ENCODE data around the gene ZNF492.

Gene ZNF492

GRCh38 chr19:22620912-22621311, 13.2 kb upstream of the ZNF492 start:
- no peaks in the 10 kb centered on the region for H3K4me1 ChIP-seq (ENCODE audit: insufficient read depth, low read length, poor library complexity, severe bottlenecking)
- H3K9me3 ChIP-seq (ENCODE audit: insufficient read depth, low read depth, low read length): peaks cover 4% of the 10 kb centered on the region; the same call in 1 of the 2 replicates
- H3F3A ChIP-seq (ENCODE audit: low read depth): no peaks in the 10 kb centered on the region
- no peaks in the 10 kb centered on the region for H3K36me3 ChIP-seq (ENCODE audit: insufficient read depth, low read length)
- no peak overlapping the region for H3K4me2 ChIP-seq (ENCODE audit: low read depth, low read length, poor library complexity, severe bottlenecking)
- TF ChIP-seq, protein P1, sequence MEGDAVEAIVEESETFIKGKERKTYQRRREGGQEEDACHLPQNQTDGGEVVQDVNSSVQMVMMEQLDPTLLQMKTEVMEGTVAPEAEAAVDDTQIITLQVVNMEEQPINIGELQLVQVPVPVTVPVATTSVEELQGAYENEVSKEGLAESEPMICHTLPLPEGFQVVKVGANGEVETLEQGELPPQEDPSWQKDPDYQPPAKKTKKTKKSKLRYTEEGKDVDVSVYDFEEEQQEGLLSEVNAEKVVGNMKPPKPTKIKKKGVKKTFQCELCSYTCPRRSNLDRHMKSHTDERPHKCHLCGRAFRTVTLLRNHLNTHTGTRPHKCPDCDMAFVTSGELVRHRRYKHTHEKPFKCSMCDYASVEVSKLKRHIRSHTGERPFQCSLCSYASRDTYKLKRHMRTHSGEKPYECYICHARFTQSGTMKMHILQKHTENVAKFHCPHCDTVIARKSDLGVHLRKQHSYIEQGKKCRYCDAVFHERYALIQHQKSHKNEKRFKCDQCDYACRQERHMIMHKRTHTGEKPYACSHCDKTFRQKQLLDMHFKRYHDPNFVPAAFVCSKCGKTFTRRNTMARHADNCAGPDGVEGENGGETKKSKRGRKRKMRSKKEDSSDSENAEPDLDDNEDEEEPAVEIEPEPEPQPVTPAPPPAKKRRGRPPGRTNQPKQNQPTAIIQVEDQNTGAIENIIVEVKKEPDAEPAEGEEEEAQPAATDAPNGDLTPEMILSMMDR (conservative IDR thresholded peaks at IDR 0.05; ENCODE audit: low read length): no peak
- TF ChIP-seq EZH2phosphoT487 (IDR thresholded peaks at IDR 0.05; ENCODE audit: borderline replicate concordance): no peak
- no peaks in the 10 kb centered on the region for H3K79me2 ChIP-seq (ENCODE audit: insufficient read depth, low read length)
- H3K4me3 ChIP-seq (ENCODE audit: low read length, poor library complexity, severe bottlenecking): no peak overlapping the region
- H3K9ac ChIP-seq (ENCODE audit: low read depth, low read length, poor library complexity, severe bottlenecking): no peak overlapping the region
- H3K9me2 ChIP-seq (replicated peaks; ENCODE audit: low read depth, low read length): no peaks in the 10 kb centered on the region
- no peaks in the 10 kb centered on the region for H3K27me3 ChIP-seq (ENCODE audit: insufficient read depth, low read length, poor library complexity, severe bottlenecking)
- H2AFZ ChIP-seq (ENCODE audit: low read length): no peak overlapping the region
- no peaks in the 10 kb centered on the region for H4K20me1 ChIP-seq (ENCODE audit: insufficient read depth, low read length, poor library complexity, severe bottlenecking)

- no peaks in the 10 kb centered on the region for H3K36me3 ChIP-seq (ENCODE audit: insufficient read depth, low read length)
These were observed 12.1 kb upstream of the ZNF492 start for GRCh38 chr19:22622020-22622419.

GRCh38 chr19:22622901-22623840, 11.0 kb upstream of the ZNF492 start:
- no peaks in the 10 kb centered on the region for H3F3A ChIP-seq (ENCODE audit: low read depth)
- H4K20me1 ChIP-seq (ENCODE audit: insufficient read depth, low read length, poor library complexity, severe bottlenecking): no peaks in the 10 kb centered on the region
- no peak overlapping the region for H3K9ac ChIP-seq (ENCODE audit: low read depth, low read length, poor library complexity, severe bottlenecking)
- no peak overlapping the region for H3K4me3 ChIP-seq (ENCODE audit: low read length, poor library complexity, severe bottlenecking)
- H3K79me2 ChIP-seq (ENCODE audit: insufficient read depth, low read length): no peaks in the 10 kb centered on the region
- peaks cover 4% of the 10 kb centered on the region; the same call in 1 of the 2 replicates for H3K9me3 ChIP-seq (ENCODE audit: insufficient read depth, low read depth, low read length)
- H3K27me3 ChIP-seq (ENCODE audit: insufficient read depth, low read length, poor library complexity, severe bottlenecking): no peaks in the 10 kb centered on the region
- H3K36me3 ChIP-seq (ENCODE audit: insufficient read depth, low read length): no peaks in the 10 kb centered on the region
- H2AFZ ChIP-seq (ENCODE audit: low read length): no peak overlapping the region
- no peaks in the 10 kb centered on the region for H3K9me2 ChIP-seq (replicated peaks; ENCODE audit: low read depth, low read length)
- H3K4me1 ChIP-seq (ENCODE audit: insufficient read depth, low read length, poor library complexity, severe bottlenecking): no peaks in the 10 kb centered on the region
- no peak for TF ChIP-seq EZH2phosphoT487 (IDR thresholded peaks at IDR 0.05; ENCODE audit: borderline replicate concordance)
- TF ChIP-seq, protein P1 (conservative IDR thresholded peaks at IDR 0.05; ENCODE audit: low read length): no peak
- no peak overlapping the region for H3K4me2 ChIP-seq (ENCODE audit: low read depth, low read length, poor library complexity, severe bottlenecking)

More at GRCh38 chr19:22622020-22622419, 12.1 kb upstream of the ZNF492 start:
- Histone ChIP-seq H3F3A (ENCODE audit: low read depth) (no peaks in the 10 kb centered on the region), H3K27me3 (ENCODE audit: insufficient read depth, low read length, poor library complexity, severe bottlenecking) (no peaks in the 10 kb centered on the region), H2AFZ (ENCODE audit: low read length) (no peak overlapping the region), H4K20me1 (ENCODE audit: insufficient read depth, low read length, poor library complexity, severe bottlenecking) (no peaks in the 10 kb centered on the region), H3K79me2 (ENCODE audit: insufficient read depth, low read length) (no peaks in the 10 kb centered on the region), H3K9ac (ENCODE audit: low read depth, low read length, poor library complexity, severe bottlenecking) (no peak overlapping the region), H3K4me3 (ENCODE audit: low read length, poor library complexity, severe bottlenecking) (no peak overlapping the region), H3K4me2 (ENCODE audit: low read depth, low read length, poor library complexity, severe bottlenecking) (no peak overlapping the region), H3K9me3 (ENCODE audit: insufficient read depth, low read depth, low read length) (peaks cover 4% of the 10 kb centered on the region; the same call in 1 of the 2 replicates), H3K9me2 (replicated peaks; ENCODE audit: low read depth, low read length) (no peaks in the 10 kb centered on the region), H3K4me1 (ENCODE audit: insufficient read depth, low read length, poor library complexity, severe bottlenecking) (no peaks in the 10 kb centered on the region)
- TF ChIP-seq, protein P1 (conservative IDR thresholded peaks at IDR 0.05; ENCODE audit: low read length): no peak
- no peak for TF ChIP-seq EZH2phosphoT487 (IDR thresholded peaks at IDR 0.05; ENCODE audit: borderline replicate concordance)

All from Loucy (cell line).